Colonic mucosa (tissue), 4 donors: ENCODE measurements around the gene OMD. TPM values are rescaled to one million over a fixed set of nuclear protein-coding genes. Genes with fewer than 3 reads are reported as not detected.

ENCODE experiments used
- DNase-seq: peaks from one replicate; pipeline ENCODE4 v3.0.0-alpha.2; 2020
- H3K27ac ChIP-seq: fragments of 200-600 bp; one replicate; pipeline ENCODE4 v1.8.0; 2021
- H3K27me3 ChIP-seq: fragments of 200-600 bp; one replicate; pipeline ENCODE4 v1.8.0; 2021
- H3K36me3 ChIP-seq: fragments of 200-600 bp; one replicate; pipeline ENCODE4 v1.8.0; 2021
- H3K4me1 ChIP-seq: fragments of 200-600 bp; one replicate; pipeline ENCODE4 v1.8.0; 2021; ENCODE audit warnings: mild to moderate bottlenecking
- H3K4me3 ChIP-seq: fragments of 200-600 bp; one replicate; pipeline ENCODE4 v1.8.0; 2021
- H3K9ac ChIP-seq, 2 donors: one replicate each; pipeline ENCODE4 v1.7.0; 2013; ENCODE audit warnings: control low read depth in 2 of 2, low read depth in 2 of 2, low read length in 2 of 2
- H3K9me3 ChIP-seq: fragments of 200-600 bp; one replicate; pipeline ENCODE4 v1.8.0; 2021
- intact Hi-C: fragments of 100-400 bp; cut with DNase I; formaldehyde crosslinking; loops from one replicate; pipeline ENCODE4 v1.14.1; 2022
- total RNA-seq, 2 donors: library from RNA; stranded (reverse); fragmentation: NEBNext Ultra II Directional in 1 of 2; extraction: Animal tissue kit (Norgen Biotek cat#: 25700) in 1 of 2; gene quantifications; one replicate each; pipeline ENCODE4 v1.2.1, GENCODE V29; 2021
- TF ChIP-seq, protein P1 (sequence below): fragments of 200-600 bp; IDR thresholded peaks from one replicate; pipeline ENCODE4 v1.8.0; 2022; ENCODE audit warnings: antibody characterized with exemption, mild to moderate bottlenecking
- donor health status: healthy.
- donor health status: DM: no; HTN: no; CAD: no.
- donor health status: DM: no; HTN: no; CAD: no.

Gene OMD
- total RNA-seq, 2 donors from 2014 or later = 0.37 to 0.88 TPM

DNA sequence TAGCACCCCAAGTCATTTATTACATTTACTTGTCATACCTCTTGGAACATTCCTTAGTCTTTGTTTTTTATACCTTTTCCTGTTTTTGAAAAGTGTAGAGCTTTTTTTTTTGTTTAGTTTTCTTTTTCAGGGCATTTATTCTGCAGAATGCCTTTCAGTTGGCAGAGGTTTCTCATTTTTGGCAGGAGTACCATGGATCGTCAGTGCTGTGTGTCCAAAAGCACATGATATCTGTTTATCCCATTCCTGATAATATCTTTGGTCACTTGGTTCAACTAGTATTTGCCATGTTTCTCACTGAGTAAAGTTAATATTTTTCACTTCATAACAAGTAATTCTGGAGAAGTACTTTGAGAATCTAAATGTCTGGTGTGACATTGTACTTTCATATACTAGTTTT is 30.6 kb downstream of the OMD start:
- H3K4me3 ChIP-seq = no peak overlapping the region
- H3K27me3 ChIP-seq = no peaks in the 10 kb centered on the region
- no peak overlapping the region for H3K27ac ChIP-seq
- H3K36me3 ChIP-seq = no peaks in the 10 kb centered on the region
- no peak overlapping the region for H3K9ac ChIP-seq
- DNase-seq = no peak
- intact Hi-C loops = no loop called here
- no peaks in the 10 kb centered on the region for H3K4me1 ChIP-seq
- H3K9me3 ChIP-seq = no peaks in the 10 kb centered on the region
- TF ChIP-seq, protein P1, sequence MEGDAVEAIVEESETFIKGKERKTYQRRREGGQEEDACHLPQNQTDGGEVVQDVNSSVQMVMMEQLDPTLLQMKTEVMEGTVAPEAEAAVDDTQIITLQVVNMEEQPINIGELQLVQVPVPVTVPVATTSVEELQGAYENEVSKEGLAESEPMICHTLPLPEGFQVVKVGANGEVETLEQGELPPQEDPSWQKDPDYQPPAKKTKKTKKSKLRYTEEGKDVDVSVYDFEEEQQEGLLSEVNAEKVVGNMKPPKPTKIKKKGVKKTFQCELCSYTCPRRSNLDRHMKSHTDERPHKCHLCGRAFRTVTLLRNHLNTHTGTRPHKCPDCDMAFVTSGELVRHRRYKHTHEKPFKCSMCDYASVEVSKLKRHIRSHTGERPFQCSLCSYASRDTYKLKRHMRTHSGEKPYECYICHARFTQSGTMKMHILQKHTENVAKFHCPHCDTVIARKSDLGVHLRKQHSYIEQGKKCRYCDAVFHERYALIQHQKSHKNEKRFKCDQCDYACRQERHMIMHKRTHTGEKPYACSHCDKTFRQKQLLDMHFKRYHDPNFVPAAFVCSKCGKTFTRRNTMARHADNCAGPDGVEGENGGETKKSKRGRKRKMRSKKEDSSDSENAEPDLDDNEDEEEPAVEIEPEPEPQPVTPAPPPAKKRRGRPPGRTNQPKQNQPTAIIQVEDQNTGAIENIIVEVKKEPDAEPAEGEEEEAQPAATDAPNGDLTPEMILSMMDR = no peak

DNA sequence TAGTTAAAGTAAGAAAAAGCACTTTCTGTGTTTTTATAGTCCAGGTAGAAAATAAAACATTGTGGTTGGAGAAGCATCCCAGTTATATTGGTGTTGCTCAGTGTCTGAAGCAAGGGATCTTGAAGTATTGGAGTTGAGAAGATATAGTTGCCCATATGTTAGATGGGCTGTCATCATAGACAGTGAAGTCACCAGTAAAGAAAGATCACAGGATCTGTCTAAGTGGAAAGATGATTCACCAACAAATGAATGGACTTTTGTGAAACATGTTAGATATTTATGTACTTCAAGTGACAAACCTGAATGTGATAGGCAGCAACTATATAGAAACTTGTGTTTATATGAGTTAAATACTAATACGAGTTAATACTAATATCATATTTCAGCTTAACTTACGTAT is 31.6 kb downstream of the OMD start:
- no peak overlapping the region for H3K9ac ChIP-seq
- H3K27me3 ChIP-seq = no peaks in the 10 kb centered on the region
- H3K27ac ChIP-seq = no peak overlapping the region
- H3K4me1 ChIP-seq = no peaks in the 10 kb centered on the region
- H3K4me3 ChIP-seq = no peak overlapping the region
- intact Hi-C loops = no loop called here
- TF ChIP-seq, protein P1 = no peak
- no peaks in the 10 kb centered on the region for H3K36me3 ChIP-seq
- H3K9me3 ChIP-seq = no peaks in the 10 kb centered on the region
- DNase-seq = no peak

DNA sequence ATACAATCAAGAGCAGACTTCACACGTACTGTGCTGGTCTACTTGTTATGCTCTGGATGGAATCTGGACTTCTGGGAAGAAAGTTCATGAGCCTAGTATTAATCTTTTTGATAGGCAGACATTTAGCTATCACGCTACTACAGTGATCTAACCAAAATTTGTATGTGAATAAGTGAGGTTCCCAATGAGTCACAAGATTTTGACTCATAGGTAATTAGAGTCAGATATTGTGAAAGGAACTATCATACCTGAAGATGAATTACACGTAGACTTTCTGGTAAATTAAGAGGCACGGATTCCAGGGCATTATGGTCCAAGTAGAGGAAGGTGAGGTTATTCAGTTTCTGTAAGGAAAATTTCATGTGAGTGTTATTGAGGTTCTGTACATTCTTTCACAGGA is 38.3 kb downstream of the OMD start:
- Histone ChIP-seq H3K4me3 (no peak overlapping the region), H3K9me3 (no peaks in the 10 kb centered on the region), H3K27ac (no peak overlapping the region), H3K4me1 (no peaks in the 10 kb centered on the region), H3K36me3 (no peaks in the 10 kb centered on the region), H3K27me3 (no peaks in the 10 kb centered on the region), H3K9ac (no peak overlapping the region)
- TF ChIP-seq, protein P1 = no peak
- intact Hi-C loops = no loop called here
- DNase-seq = no peak

DNA sequence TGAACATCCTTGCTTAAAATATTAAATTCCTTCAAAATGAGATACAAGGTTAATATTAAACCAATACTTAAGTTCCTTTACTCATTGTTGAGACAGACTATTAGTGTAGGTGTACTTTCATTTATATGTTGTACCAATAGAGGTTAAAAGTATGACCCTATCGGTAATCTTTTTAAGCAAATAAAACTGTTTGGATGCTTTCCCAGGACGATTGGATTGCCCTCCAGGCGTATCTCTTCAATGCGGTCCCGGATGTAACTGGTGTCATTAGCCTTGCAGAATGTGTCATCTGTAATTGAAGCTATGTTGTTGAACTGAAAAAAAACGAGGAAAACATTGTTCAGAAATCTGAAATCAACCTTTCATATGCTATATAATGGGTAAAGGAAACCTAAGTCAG is 38.8 kb downstream of the OMD start:
- H3K9ac ChIP-seq = no peak overlapping the region
- H3K9me3 ChIP-seq = no peaks in the 10 kb centered on the region
- H3K4me3 ChIP-seq = no peak overlapping the region
- no peaks in the 10 kb centered on the region for H3K27me3 ChIP-seq
- intact Hi-C loops = no loop called here
- no peaks in the 10 kb centered on the region for H3K4me1 ChIP-seq
- no peaks in the 10 kb centered on the region for H3K36me3 ChIP-seq
- no peak for DNase-seq
- H3K27ac ChIP-seq = no peak overlapping the region
- TF ChIP-seq, protein P1 = no peak

DNA sequence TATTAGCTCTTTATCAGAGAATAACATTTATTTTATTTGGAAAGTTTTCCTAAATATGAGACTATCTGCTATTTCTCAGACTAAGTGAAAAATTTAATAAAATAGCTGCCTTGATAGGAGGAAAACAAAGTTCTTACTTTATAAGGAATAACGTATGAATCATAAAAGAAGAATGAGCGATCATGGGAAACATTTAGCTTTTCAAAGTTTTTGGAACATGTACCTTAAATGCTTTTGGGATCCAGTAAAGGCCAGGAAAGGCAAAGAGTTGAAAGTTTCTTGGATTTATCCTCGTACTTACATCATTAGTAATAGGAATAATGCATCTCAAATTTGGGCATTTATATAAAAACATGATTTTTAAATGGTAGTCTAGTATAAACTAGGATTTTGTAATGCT is 39.3 kb downstream of the OMD start:
- H3K27me3 ChIP-seq = no peaks in the 10 kb centered on the region
- intact Hi-C loops = no loop called here
- TF ChIP-seq, protein P1 = no peak
- H3K4me3 ChIP-seq = no peak overlapping the region
- no peak overlapping the region for H3K27ac ChIP-seq
- H3K9ac ChIP-seq = no peak overlapping the region
- no peaks in the 10 kb centered on the region for H3K36me3 ChIP-seq
- no peaks in the 10 kb centered on the region for H3K4me1 ChIP-seq
- DNase-seq = no peak
- no peaks in the 10 kb centered on the region for H3K9me3 ChIP-seq

DNA sequence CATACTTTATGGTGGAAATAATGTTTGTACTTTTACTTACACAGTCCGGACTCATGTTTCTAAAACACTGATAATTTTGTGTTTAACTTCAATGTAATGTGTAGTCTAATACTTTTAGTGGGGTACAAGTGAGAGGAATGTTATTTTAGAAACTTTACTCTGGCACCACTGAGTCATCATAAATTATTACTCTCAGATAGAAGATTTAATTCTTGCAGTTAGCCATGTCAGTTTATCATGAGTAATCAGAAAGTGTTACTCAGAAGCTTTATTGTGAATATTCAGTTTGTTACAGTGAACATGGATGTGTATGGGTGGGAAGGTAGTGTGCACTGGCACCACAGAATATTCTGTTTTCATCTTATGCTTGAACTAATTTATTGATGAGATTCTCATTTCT is 39.9 kb downstream of the OMD start:
- Histone ChIP-seq H3K36me3 (no peaks in the 10 kb centered on the region), H3K27me3 (no peaks in the 10 kb centered on the region), H3K9ac (no peak overlapping the region), H3K4me1 (no peaks in the 10 kb centered on the region), H3K27ac (no peak overlapping the region), H3K4me3 (no peak overlapping the region), H3K9me3 (no peaks in the 10 kb centered on the region)
- TF ChIP-seq, protein P1 = no peak
- intact Hi-C loops = no loop called here
- DNase-seq = no peak
